RWPE1 (cell line): ENCODE data around the gene ARHGEF37.
A peak's percentile ranks its signal among the peaks of the same experiment; 100 is the strongest.

Experiments
- CTCF ChIA-PET: fragments of 350-600 bp; sonication (Branson Sonifier 250); formaldehyde crosslinking; extraction: SDS; loops from one replicate; lab custom pipeline; 2021; lab: Yijun Ruan, JAX
- POLR2A ChIA-PET: fragments of 400-600 bp; formaldehyde crosslinking; extraction: SDS; loops from one replicate; lab custom pipeline; 2020; ENCODE audit warnings: antibody characterized with exemption; ENCODE audit not compliant: low non-redundant PET; lab: Yijun Ruan, JAX
- DNase-seq: peaks from one replicate; pipeline ENCODE4 v3.0.0; 2012; ENCODE audit warnings: low spot score
- H3K27ac ChIP-seq: fragments of 450-650 bp; 2 replicates; pipeline ENCODE4 v1.5.1; 2017
- TF ChIP-seq, protein P1 (sequence below): fragments of 450-650 bp; conservative IDR thresholded peaks from 2 replicates; pipeline ENCODE4 v1.5.1; 2017; ENCODE audit warnings: low read depth, mild to moderate bottlenecking

The ARHGEF37 gene

DNA sequence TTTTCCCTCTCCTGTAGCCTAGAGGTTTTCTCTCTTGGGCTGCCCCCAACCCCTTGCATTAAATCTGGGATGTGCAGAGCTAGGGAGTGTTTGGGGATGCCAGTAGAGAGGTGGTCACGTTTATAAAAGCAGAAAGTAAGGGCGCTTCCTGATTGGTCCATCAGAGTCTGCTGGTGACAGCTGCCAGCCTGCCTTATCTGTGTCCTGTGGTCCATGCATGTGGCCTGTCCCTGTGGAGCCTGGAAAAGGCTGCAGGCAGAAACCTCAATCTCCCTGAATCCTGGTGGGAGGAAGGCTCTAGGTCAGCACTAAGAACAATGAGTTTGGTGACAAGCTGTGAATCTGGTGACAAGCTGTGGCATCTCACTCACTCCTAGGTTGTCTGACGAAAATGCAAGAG is 42.2 kb downstream of the ARHGEF37 start:
- CTCF ChIA-PET = interaction anchor here (0.6 to 0.7 kb wide), 2 partner anchors 18 to 253 kb away, joined by 4 to 6 read pairs; no protein-coding TSS in a partner anchor

DNA sequence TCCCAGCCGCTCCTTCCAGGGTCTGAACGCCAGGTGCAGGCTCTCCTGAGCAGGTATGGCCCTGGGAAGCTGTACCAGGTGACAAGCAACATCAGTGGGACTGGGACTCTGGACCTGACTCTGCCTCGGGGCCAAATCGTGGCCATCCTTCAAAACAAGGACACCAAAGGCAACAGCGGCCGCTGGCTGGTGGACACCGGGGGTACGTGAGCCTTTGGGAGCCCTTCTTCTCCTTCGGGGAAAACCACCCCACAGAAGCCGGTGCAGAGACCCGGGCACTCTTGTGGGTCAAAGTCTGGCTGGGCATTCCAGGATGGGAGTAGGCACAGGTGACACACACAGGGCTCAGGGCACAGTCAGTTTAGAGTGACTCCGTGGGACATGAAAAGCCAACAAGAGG is 45.8 kb downstream of the ARHGEF37 start:
- CTCF ChIA-PET = no interaction called here
- TF ChIP-seq, protein P1, sequence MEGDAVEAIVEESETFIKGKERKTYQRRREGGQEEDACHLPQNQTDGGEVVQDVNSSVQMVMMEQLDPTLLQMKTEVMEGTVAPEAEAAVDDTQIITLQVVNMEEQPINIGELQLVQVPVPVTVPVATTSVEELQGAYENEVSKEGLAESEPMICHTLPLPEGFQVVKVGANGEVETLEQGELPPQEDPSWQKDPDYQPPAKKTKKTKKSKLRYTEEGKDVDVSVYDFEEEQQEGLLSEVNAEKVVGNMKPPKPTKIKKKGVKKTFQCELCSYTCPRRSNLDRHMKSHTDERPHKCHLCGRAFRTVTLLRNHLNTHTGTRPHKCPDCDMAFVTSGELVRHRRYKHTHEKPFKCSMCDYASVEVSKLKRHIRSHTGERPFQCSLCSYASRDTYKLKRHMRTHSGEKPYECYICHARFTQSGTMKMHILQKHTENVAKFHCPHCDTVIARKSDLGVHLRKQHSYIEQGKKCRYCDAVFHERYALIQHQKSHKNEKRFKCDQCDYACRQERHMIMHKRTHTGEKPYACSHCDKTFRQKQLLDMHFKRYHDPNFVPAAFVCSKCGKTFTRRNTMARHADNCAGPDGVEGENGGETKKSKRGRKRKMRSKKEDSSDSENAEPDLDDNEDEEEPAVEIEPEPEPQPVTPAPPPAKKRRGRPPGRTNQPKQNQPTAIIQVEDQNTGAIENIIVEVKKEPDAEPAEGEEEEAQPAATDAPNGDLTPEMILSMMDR = no peak
- no peak for DNase-seq
- peak overlapping the region; percentile 3; the same call in 1 of the 2 replicates for H3K27ac ChIP-seq
- POLR2A ChIA-PET = interaction anchor here (0.6 kb wide), 1 partner anchor 169 kb away, joined by 3 read pairs; no protein-coding TSS in a partner anchor

More for the DNA sequence above, 42.2 kb downstream of the ARHGEF37 start:
- POLR2A ChIA-PET = interaction anchor here (0.6 kb wide), 1 partner anchor 304 kb away, joined by 15 read pairs; no protein-coding TSS in a partner anchor
- TF ChIP-seq, protein P1 = no peak
- no peak overlapping the region for H3K27ac ChIP-seq
- DNase-seq = no peak

- DNase-seq = no peak
- CTCF ChIA-PET = interaction anchor here (2.0 kb wide), 1 partner anchor 9 kb away, joined by 7 read pairs; no protein-coding TSS in a partner anchor
- POLR2A ChIA-PET = interaction anchor here (0.6 kb wide), 1 partner anchor 10 kb away, joined by 3 read pairs; no protein-coding TSS in a partner anchor
- TF ChIP-seq, protein P1 = no peak
- peak overlapping the region; percentile 15; the same call in 1 of the 2 replicates for H3K27ac ChIP-seq
Measured at GRCh38 chr5:149628221-149628620, 46.9 kb downstream of the ARHGEF37 start.

GRCh38 chr5:149628846-149629388 is 47.6 kb downstream of the ARHGEF37 start:
- TF ChIP-seq, protein P1 = no peak
- H3K27ac ChIP-seq = no peak overlapping the region; the same call in 1 of the 2 replicates
- DNase-seq = no peak
- CTCF ChIA-PET = interaction anchor here (2.0 kb wide), 1 partner anchor 10 kb away, joined by 7 read pairs; no protein-coding TSS in a partner anchor
- POLR2A ChIA-PET = no interaction called here

DNA sequence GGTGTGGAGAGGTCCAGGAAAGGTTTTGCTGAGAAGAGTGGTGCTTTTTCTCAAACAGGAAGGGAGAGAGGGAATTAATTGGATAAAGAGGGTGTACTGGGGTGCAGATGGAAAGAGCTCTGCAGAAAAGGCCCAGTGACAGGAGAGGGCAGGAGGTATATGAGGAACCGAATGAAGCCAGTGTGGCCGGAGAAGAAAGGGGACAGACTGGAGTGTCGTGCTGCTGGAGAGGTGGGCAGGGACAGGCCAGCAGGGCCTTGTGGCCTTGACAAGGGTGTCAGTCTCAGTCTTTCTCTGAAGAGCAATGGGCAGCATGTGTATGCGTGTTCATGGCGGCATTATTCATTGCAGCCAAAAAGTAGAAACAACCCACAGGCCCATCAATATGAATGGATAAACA is 48.1 kb downstream of the ARHGEF37 start:
- no peak overlapping the region for H3K27ac ChIP-seq
- TF ChIP-seq, protein P1 = no peak
- POLR2A ChIA-PET = no interaction called here
- CTCF ChIA-PET = interaction anchor here (2.0 kb wide), 1 partner anchor 11 kb away, joined by 7 read pairs; no protein-coding TSS in a partner anchor
- DNase-seq = no peak

GRCh38 chr5:149630337-149630736 is 49.0 kb downstream of the ARHGEF37 start:
- TF ChIP-seq, protein P1 = no peak
- no peak for DNase-seq
- ChIA-PET POLR2A (no interaction called here), CTCF (interaction anchor here (0.6 kb wide), 2 partner anchors 115 to 310 kb away, joined by 3 read pairs; no protein-coding TSS in a partner anchor)
- H3K27ac ChIP-seq = peak overlapping the region; percentile 50
